Vagina (tissue), 2 donors: Measurements from ENCODE around the gene GLUD2.

Source experiments
- CTCF ChIP-seq, 3 experiments: fragments of 450-650 bp in 2 of 3; fragments of 200-600 bp in 1 of 3; sonication (generic) in 1 of 3; IDR thresholded peaks; one replicate each; pipeline ENCODE4 v1.5.1; 2017 to 2019; ENCODE audit warnings: antibody characterized with exemption in 3 of 3, mild to moderate bottlenecking in 2 of 3, moderate library complexity in 2 of 3
- POLR2AphosphoS5 ChIP-seq, 2 donors: sonication (generic); formaldehyde crosslinking; IDR thresholded peaks; one replicate each; pipeline ENCODE4 v1.9.0; 2017; ENCODE audit warnings: antibody characterized with exemption in 2 of 2, mild to moderate bottlenecking in 2 of 2, low read depth in 1 of 2; ENCODE audit not compliant: insufficient read depth in 1 of 2

GRCh38 chrX:121052122-121052521 lies 4.7 kb downstream of the GLUD2 start:
- TF ChIP-seq POLR2AphosphoS5 (IDR thresholded peaks at IDR 0.05; ENCODE audit: insufficient read depth in 1 of 2, low read depth in 1 of 2) (no peak), CTCF (IDR thresholded peaks at IDR 0.05) (no peak)
